Right renal pelvis (tissue), 4 donors: ENCODE measurements around the gene MAP2K6. TPM values are rescaled to one million over a fixed set of nuclear protein-coding genes. Genes with fewer than 3 reads are reported as not detected.

Source experiments
- DNase-seq, 4 donors: peaks; one replicate each; pipeline ENCODE4 v3.0.0-alpha.2; 2013; ENCODE audit warnings: low read depth in 4 of 4, low spot score in 3 of 4, missing footprints in 1 of 4
- polyA plus RNA-seq, 4 donors: library from polyadenylated mRNA; unstranded; fragments of 120-200 nt; gene quantifications; one replicate each; pipeline ENCODE4 v1.2.1, GENCODE V29; 2013; ENCODE audit not compliant: insufficient read length in 4 of 4

MAP2K6 gene
- polyA plus RNA-seq, 4 donors: 20.8 to 30.2 (median 25.5) TPM

GRCh38 chr17:69480245-69480644 is 65.7 kb downstream of the MAP2K6 start:
- DNase-seq: no peak

- DNase-seq: no peak
Measured at GRCh38 chr17:69485251-69485661, 70.8 kb downstream of the MAP2K6 start.

GRCh38 chr17:69485901-69486643 is 71.6 kb downstream of the MAP2K6 start:
- DNase-seq: no peak

DNA sequence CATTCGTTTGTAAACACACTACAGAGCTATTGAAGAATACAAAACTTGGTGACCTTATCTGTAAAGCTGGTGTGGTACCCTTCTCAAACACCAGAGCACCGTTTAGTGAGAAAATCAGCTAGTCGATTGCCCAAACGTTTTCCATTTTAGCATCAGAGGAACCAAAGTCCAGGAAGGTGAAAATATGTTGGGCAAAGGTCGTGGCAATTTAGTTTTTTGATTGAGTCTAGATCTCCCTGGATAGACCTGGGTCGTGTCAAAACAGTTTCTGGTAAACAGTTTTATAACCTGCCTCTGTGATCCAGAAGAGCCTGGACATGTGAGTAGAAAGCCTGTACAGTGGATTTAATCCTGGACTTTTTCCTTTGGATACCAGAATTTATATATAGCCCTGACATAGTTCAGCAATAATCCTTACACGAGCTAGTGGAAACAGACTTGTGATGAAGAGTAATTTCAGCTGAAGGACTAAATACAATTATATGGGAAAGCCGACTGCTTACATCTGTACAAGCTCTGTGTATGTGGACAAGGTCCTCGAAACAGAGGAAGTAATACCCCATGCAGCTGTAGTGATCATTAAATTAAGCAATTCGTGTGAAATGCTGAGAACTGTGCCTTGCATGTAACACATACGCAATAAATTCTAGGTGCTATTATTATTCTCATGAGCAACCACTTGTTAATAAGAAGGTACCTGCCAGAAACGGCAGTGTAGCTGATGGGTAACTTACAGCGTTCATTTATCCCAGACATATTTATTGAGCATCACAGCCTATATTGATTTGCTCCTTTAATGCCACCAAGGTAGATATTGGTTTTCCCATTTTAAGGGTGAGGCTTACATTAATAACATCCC is 72.5 kb downstream of the MAP2K6 start:
- DNase-seq: no peak

GRCh38 chr17:69489313-69489712 is 74.8 kb downstream of the MAP2K6 start:
- DNase-seq: no peak

GRCh38 chr17:69492410-69493071 is 78.0 kb downstream of the MAP2K6 start:
- DNase-seq: no peak

GRCh38 chr17:69495787-69496186 is 81.3 kb downstream of the MAP2K6 start:
- DNase-seq: no peak

GRCh38 chr17:69497161-69497560 is 82.7 kb downstream of the MAP2K6 start:
- DNase-seq: no peak

DNA sequence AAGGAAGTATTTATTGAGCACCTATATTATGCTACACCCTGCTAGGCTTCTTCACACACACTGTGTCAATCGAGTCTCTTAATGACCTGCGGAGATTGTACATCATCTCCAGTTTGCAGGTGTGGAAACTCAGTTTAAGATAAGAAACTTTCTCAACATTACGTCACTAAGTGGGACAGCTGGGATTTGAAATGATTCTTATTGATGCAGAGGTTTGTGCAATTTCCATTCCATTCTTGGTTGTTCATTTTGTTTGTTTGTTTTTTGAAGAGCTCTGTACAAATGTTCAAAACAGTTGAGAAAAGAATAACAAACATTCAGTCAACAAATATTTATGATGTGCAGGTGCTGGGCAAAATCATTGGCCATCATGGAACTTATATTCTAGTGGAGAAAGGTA is 84.8 kb downstream of the MAP2K6 start:
- DNase-seq: no peak

GRCh38 chr17:69500911-69501429 is 86.5 kb downstream of the MAP2K6 start:
- DNase-seq: no peak

DNA sequence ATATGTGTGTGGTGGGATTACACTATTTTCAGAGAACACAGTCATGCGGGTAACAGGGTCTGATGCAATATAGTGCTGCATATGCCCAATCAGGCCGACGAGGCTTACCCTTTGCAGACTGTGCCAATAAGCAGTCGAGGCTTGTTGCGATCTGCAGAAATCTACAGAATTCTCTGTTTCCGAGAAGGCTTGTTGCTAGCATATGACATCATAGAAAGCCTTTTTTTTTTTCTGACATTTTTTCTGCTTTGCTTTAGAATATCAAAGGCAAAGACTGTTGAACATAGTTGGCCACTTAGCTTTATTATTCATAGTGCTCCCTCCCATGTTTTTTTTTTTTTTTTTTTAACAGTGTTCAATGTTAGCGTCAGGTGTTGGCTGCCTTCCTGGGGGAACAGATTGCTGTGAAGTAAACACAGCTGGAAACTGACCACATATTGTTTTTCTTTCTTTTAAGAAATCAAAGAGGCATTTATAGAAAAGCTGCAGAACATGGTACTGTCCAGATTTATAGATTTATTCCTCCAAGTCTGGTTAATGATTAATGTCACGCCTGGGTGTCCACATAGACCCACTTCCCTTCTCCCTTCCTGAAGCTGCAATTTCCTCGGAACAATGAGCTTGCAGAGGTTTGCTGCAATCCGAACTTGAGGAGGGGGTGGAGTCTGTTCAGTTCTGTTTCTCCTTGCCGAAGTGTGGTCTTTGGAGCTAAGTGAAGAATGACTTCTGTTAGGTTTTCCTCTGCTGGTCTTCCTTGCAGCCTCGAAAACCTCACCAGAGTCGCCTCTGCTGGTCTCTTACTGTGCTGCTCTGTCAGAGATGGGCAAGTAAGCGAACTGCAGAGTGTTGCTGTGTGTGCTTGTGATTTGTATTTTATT is 87.3 kb downstream of the MAP2K6 start:
- peak in 2 of 4 donors; percentile 54 to 71 for DNase-seq

DNA sequence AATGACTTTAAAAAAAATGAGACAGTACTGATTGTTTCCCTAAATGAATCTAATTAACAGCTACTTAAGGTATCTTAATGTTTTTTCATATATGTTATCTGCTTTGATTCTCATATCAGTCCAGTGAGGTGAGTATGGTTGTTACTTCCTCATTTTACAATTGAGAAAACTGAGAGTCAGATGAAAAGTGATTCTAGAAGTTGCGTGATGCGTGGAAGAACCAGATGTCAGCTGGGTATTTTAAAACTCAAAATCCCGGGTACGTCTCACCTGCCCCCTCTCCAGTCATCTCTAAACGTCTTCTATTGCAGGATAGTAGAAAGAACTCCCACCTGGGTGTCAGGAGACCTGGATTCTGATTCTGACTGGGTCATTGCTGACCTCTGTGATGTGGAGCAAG is 89.2 kb downstream of the MAP2K6 start:
- DNase-seq: no peak

DNA sequence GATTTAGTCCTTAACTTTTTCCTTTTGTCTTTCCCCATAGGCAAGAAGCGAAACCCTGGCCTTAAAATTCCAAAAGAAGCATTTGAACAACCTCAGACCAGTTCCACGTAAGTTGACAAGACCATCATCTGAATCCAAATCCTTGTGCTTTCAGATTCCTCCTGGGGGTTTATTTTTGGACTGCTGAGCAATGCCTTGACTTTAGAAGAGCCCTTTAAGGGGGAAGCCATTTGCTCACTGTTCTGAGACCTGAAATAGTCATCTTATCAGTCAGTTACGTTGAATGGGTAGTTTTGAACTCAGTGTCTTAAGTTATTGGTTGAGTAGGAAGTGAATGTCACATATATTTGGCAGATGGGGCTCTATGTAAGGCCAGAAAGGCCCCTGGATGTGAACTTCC is 91.2 kb downstream of the MAP2K6 start:
- DNase-seq: no peak

DNA sequence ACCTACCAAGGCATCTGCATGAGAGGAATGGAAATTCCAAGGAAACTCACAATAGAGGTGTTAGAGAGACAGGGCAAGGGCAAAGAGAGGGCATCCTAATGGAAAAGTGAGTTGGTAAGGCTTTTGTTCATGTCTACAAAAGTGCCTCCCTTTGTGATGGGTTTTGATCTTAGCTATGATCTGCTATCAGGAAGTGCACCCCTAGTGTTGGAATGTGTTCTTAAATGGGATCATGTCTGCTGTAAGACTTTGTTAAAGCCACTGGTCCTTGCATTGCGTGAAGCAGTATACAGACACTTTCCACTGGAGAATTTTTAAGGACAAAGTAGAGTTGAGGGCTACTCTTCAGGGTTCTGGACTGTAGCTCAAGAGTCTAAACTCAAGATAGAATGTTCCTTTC is 92.0 kb downstream of the MAP2K6 start:
- DNase-seq: no peak

DNA sequence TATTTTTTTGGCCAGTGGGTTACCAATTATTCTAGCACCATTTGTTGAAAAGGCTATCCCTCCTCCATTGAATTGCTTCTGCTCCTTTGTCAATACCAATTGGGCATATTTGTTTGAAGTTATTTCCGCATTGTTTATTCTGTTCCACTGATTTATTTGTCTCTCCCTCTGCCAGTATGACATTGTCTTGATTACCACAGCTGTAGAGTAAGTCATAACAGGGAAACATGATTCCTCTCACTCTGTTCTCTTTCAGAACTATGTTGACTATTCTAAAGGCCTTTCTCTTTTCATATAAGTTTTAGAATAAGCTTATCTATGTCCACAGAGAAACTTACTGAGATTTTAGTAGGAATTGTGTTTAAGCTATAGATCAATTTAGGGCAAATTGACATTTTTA is 94.3 kb downstream of the MAP2K6 start:
- DNase-seq: no peak

- DNase-seq: no peak
Measured at GRCh38 chr17:69511250-69511649, 96.8 kb downstream of the MAP2K6 start.

- DNase-seq: no peak
Measured at GRCh38 chr17:69512946-69513345, 98.4 kb downstream of the MAP2K6 start.

DNA sequence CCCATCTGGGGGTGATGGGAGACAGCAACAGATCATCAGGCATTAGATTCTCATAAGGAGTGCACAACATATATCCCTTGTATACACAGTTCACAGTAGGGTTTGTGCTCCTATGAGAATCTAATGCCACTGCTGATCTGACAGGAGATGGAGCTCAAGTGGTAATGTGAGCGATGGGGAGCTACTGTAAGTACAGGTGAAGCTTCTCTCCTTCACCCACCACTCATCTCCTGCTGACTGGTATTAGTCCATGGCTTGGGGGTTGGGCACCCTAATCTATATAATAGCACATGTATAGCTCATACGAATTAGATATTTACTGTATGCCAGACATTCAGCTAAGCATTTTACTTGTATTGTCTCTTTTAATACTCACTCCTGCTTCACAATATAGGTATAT is 101.7 kb downstream of the MAP2K6 start:
- DNase-seq: no peak

- no peak for DNase-seq
Measured at GRCh38 chr17:69516911-69517310, 102.4 kb downstream of the MAP2K6 start.

DNA sequence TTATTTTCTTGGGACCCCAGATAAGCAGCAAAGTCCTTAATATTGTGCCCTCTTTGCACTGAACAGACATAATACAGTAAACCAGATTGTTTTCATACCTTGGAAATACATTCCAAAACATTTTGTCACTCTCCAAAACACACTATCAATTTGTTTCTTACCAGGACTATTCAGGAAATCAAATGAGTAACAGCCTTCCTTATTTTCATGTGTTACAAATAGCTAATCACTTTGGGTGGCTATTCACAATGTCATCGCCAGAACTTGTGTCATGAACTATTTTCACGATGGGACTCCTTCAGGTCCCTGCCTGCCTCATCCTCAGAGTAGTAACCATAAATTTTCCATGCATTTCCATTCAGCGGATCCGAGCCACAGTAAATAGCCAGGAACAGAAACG is 104.5 kb downstream of the MAP2K6 start:
- no peak for DNase-seq
